GM21447 (cell line): Measurements from ENCODE around the gene CRACDL.
"Not testable (repeated sequence)": the region's sequence is repeated elsewhere in the genome, so short reads cannot be mapped to it uniquely, and the experiment has no call there.

ENCODE experiments used
- ATAC-seq: cut with Tn5 transposase; IDR thresholded peaks from one replicate; pipeline ENCODE4 v1.9.1; 2021; ENCODE audit not compliant: unreplicated experiment

Gene CRACDL

GRCh38 chr2:98759338-98759737 is 176.7 kb downstream of the CRACDL start:
- no peak for ATAC-seq

- peak; percentile 94 for ATAC-seq
These were observed 178.1 kb downstream of the CRACDL start for GRCh38 chr2:98757904-98758421.

GRCh38 chr2:98753801-98754200 is 182.2 kb downstream of the CRACDL start:
- no peak for ATAC-seq

- ATAC-seq, result not testable (repeated sequence)
These were observed 183.3 kb downstream of the CRACDL start for GRCh38 chr2:98752711-98753110.

- ATAC-seq, result no peak
These were observed 184.3 kb downstream of the CRACDL start for GRCh38 chr2:98751748-98752147.

- ATAC-seq, result no peak
These were observed 185.3 kb downstream of the CRACDL start for GRCh38 chr2:98750593-98751282.

GRCh38 chr2:98749066-98749450 is 187.0 kb downstream of the CRACDL start:
- ATAC-seq, result no peak

GRCh38 chr2:98748292-98749065 is 187.5 kb downstream of the CRACDL start:
- ATAC-seq, result no peak

GRCh38 chr2:98747888-98748287 is 188.1 kb downstream of the CRACDL start:
- ATAC-seq, result no peak

GRCh38 chr2:98746426-98746825 is 189.6 kb downstream of the CRACDL start:
- no peak for ATAC-seq

- ATAC-seq, result no peak
These were observed 191.4 kb downstream of the CRACDL start for GRCh38 chr2:98744595-98744994.
